HG02610 (cell line): ENCODE results near the gene NCAPH2.
"Not testable (repeated sequence)": the region's sequence is repeated elsewhere in the genome, so short reads cannot be mapped to it uniquely, and the experiment has no call there.

ENCODE experiments used
- ATAC-seq: cut with Tn5 transposase; IDR thresholded peaks from one replicate; pipeline ENCODE4 v1.9.1; 2021; ENCODE audit warnings: mild to moderate bottlenecking, moderate library complexity; ENCODE audit not compliant: unreplicated experiment

The NCAPH2 gene

GRCh38 chr22:50516891-50517290, 8.9 kb downstream of the NCAPH2 start:
- no peak for ATAC-seq

DNA sequence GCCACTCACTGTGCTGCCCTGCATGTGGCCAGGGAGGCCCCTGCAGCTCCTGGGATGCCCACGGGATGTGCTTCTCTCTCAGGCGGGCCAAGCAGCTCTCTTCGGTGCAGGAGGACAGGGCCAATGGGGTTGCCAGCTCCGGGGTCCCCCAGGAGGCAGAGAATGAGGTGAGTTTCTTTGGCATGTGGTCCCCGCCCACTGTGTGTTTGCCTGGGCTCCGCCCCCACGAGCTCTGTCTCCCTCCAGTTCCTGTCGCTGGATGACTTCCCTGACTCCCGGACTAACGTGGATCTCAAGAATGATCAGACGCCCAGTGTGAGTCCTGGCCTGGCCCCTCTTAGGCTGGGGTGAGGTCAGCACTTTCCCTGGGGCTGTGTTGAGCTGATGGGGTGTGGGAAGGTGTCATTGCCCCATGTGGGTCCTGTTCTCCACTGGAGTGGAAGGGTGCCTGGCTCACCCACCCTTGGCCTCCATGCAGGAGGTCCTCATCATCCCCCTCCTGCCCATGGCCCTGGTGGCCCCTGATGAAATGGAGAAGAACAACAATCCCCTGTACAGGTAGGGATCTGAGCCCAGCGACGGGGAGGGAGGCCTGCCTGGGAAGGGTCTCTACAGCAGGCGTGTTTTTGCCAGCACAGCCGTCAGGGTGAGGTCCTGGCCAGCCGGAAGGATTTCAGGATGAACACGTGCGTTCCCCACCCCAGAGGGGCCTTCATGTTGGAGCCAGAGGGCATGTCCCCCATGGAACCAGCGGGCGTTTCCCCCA, 9.7 kb downstream of the NCAPH2 start:
- no peak for ATAC-seq

DNA sequence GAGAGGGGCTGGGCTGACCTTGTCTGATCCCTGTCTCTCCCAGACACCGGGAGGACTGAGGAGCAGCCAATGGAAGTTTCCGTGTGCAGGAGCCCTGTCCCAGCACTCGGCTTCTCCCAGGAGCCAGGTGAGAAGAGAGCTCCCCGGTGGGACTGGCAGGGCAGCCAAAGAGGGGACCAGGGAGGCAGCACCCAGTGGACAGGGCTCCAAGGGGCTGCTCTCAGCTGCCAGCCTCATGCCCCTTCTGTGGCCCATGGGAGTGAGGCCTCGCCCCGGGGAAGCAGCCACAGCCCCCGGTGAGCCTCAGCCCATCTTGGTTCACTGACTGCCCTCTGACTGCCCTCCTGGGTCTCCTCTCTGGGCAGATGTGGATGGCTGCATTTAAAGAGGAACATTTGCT, 10.6 kb downstream of the NCAPH2 start:
- no peak for ATAC-seq

- no peak for ATAC-seq
Measured at GRCh38 chr22:50519151-50519550, 11.1 kb downstream of the NCAPH2 start.

- ATAC-seq = not testable (repeated sequence)
Measured at GRCh38 chr22:50520184-50520583, 12.2 kb downstream of the NCAPH2 start.

GRCh38 chr22:50520826-50521453, 12.9 kb downstream of the NCAPH2 start:
- ATAC-seq = no peak

DNA sequence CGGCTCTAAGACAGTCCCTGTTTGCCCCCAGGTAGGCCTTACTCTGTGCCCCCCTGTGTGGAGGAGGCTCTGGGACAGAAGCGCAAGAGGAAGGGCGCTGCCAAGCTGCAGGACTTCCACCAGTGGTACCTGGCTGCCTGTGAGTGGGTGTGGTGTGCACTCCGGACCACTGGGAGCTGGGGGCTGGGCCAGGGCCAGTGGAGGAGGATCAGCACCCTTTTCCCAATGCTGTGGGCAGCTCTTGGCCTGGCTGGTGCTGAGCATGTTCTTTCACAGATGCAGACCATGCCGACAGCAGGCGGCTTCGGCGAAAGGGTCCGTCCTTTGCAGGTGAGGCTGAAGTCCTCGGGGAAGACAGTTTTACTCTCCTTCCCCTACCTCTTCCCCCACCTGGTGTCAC, 13.7 kb downstream of the NCAPH2 start:
- no peak for ATAC-seq

- no peak for ATAC-seq
Measured at GRCh38 chr22:50522208-50522805, 14.3 kb downstream of the NCAPH2 start.

DNA sequence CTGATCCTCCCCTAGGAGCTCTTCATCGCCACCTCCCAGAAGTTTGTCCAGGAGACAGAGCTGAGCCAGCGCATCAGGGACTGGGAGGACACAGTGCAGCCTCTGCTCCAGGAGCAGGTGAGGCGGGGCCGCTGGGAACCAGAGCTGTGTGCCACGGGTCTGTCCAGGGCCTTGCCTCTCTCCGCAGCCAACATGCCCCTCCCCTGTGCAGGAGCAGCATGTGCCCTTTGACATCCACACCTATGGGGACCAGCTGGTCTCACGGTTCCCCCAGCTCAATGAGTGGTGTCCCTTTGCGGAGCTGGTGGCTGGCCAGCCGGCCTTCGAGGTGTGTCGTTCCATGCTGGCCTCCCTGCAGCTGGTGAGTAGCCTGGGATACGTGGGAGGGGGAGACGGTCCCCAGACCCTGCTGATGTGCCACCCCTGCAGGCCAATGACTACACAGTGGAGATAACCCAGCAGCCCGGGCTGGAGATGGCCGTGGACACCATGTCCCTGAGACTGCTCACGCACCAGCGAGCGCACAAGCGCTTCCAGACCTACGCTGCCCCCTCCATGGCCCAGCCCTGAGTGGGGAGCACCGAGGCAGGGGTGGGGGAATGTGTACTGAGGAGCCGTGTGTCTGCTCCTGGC, 14.9 kb downstream of the NCAPH2 start:
- ATAC-seq = no peak

- no peak for ATAC-seq
Measured at GRCh38 chr22:50523458-50523805, 15.4 kb downstream of the NCAPH2 start.

DNA sequence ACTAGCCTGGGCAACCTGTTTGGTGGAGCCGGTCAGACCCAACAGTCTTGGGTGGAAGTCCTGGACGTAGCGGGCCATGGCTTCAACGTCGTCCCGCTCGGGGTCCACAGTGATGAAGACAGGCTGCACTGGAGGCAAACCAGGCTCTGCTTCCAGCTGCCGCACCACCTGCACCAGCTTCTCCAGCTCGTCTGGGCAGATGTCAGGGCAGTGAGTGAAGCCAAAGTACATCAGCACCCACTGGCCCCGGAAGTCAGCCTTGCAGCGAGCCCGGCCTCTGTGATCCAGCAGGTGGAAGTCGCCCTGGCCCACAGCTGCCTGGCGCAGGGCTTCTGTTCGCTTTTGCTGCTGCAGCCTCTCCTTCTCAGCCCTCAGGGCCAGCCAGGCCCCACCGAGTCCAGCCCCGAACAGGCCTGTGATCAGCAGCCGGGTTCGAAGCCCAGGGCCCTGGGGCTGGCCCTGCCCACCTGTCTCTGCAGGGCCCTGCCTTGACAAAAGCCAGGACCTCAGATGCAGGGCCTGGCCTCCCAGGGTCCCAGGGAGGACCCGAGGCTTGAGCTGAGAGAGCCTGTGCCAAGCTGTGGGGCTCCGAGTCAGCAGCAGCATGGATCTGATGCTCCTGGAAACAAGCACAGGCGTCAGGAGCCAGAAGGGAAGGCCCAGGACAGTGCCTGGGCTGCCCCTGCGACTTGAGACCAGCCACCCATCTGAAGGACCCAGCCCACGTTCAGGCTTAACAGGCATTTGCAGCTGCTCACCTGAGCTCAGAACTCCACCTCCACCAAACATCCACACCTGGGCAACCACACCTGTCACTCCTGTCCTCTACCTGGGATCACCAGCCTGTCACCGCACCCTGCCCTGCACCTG, 16.0 kb downstream of the NCAPH2 start:
- ATAC-seq = no peak

- ATAC-seq = no peak
Measured at GRCh38 chr22:50524676-50525103, 16.7 kb downstream of the NCAPH2 start.

DNA sequence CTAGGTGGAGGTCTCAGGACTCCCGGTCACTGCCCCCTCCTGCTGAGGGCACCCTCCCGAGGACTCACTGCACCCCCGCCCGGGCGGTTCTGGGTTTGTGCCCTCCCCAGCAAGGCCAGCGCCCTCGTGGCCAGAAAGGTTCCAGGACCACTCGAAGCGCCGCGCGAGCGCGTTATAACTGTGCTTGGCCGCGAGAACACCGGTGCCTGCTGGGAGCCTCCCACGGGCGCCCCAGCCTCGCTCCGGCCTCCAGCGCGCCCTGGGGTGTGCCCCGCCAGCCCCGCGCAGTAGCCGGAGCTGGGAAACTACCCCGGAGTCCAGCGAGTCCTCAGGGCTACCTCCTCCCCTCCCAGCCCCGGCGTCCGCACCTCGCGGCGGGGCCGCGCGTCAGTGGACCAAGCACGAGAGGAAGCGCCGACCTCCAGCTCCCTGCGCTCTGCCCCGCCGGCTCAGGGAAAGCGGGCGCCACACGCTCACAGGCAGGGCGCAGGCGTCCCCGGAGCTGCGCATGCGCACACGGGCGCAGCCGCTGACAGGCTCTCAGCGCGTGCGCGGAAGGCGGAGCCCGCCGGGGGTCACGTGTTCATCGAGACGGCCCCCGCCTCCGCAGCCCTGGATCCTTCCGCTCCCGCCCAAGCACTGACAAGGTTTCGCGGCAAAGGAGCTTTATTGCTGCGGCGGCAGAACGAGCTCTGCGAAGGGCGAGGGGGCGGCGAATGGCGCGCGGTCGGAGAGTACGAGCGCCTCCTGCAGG, 17.3 kb downstream of the NCAPH2 start, which contains the start of gene SCO2:
Gene SCO2 (minus strand): TSS at position 495 of the 754 bp plus-strand sequence. CDS start 1,187 bp downstream, outside the sequence.
- peak; percentile 41 for ATAC-seq

GRCh38 chr22:50525858-50526107, 17.8 kb downstream of the NCAPH2 start:
- peak; percentile 14 for ATAC-seq

DNA sequence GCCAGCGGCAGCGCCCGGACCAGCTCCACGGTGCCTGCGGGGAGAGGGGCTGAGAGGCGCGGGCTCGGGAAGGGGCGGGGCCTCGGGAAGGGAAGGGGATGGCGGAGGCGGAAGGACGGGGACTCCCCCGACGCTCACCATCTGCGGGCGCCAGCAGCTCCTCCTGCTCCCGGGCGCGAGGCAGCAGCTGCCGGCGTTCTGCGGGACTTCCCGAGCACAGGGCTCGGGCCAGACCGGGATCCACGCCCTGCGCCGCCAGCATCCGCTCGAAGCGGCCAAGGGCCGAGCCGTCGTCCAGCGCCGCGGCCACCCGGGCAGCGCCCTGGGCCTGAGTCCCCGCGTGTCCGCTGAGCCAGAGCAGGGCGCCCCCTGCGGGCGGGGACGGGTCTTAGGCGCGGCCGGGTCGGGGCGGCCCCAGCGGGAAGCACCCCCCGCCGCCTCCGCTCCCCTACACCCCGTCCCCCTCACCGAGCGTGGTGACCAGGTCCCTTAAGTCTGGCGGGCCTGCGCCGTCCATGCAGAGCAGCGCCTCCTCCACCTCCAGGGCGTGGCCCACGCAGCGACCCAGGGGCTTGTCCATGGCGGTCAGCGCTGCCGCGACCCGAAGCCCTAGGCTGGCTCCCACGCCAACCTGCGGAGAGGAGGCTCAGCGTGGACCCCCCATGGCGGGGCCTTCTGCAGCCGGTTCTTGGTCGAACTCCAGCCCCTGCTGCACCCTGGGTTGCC, 18.2 kb downstream of the NCAPH2 start:
- ATAC-seq = peak; percentile 27

- ATAC-seq = no peak
Measured at GRCh38 chr22:50526834-50527801, 19.1 kb downstream of the NCAPH2 start.

DNA sequence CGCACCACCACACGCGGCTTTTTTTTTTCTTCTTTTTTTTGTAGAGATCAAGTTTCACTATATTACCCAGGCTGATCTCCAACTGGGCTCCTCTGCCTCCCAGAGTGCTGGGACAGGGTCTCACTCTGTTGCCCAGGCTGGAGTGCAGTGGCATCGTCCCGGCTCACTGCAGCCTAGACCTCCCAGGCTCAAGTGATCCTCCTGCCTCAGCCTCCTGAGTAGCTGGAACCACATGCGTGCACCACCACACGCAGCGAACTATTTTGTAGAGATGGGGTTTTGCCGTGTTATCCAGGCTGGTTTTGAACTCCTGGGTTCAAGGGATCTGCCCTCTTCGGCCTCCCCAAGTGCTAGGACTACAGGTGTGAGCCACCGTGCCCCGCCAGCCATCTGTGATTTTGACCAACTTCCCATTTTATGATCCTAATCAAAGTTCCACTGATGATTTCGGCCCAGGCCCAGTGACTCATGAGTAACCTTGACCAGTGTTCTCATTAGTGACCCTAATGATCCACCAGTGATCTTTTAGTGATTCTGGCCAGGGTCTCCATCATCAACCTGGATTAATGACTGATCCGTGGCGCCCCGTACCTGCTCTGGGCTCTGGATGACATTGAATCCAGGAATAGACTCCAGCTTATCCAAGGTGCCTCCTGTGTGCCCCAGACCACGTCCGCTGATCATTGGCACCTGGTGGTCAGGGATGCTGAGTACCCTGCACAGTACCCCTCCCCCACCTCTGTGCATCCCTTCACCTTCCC, 20.1 kb downstream of the NCAPH2 start:
- ATAC-seq = no peak
